ENCODE data around the gene REPS1.

DNA sequence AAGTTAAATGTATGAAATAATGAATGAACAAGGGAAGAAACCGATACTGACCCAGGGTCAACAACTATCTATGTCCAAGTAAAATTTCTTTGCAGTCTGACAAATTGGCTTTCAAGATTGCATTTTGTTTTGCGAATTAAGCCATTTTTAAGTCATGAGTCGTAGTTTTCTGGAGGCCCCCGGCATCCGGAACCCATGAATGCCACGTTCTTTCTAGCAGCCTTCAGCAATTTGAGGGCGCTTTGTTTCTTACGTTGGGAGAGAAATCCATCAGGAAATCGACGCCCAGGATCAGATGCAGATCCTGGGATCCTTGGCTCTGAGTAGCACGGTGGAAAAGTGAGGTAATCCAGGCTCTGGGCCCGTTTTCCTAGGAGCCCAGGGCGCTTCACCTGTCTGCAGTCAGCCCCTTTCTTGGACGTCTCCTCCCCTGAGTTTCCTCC is 40.2 kb upstream of the REPS1 start:
- TF ChIP-seq CTCF (IDR thresholded peaks at IDR 0.05 in 4 of 5, conservative IDR thresholded peaks at IDR 0.05 in 1 of 5) (no peak), POLR2A (IDR thresholded peaks at IDR 0.05) (no peak)

All from gastrocnemius medialis (tissue), 4 donors.